PFSK-1 (cell line): ENCODE measurements around the gene FGGY.

Experiments used
- POLR2AphosphoS5 ChIP-seq: IDR thresholded peaks from 2 replicates; pipeline ENCODE4 v1.6.1; 2012; ENCODE audit warnings: low read depth, mild to moderate bottlenecking, control low read depth, low read length, moderate library complexity
- TAF1 ChIP-seq: IDR thresholded peaks from 2 replicates; pipeline ENCODE4 v1.6.1; 2012; ENCODE audit warnings: low read length, control low read depth, borderline replicate concordance; ENCODE audit not compliant: insufficient read depth

- TF ChIP-seq POLR2AphosphoS5 = no peak
- TF ChIP-seq TAF1 = no peak
Measured at GRCh38 chr1:59295618-59296017, 1.3 kb upstream of the FGGY start.
